Effector CD8-positive, alpha-beta T cell (primary cell): Measurements from ENCODE around the gene VAV2.
"Not testable (repeated sequence)": the region's sequence is repeated elsewhere in the genome, so short reads cannot be mapped to it uniquely, and the experiment has no call there.

Experiments used
- DNase-seq: peaks from one replicate; lab custom pipeline; 2025; lab: John Stamatoyannopoulos, UW

VAV2 gene

DNA sequence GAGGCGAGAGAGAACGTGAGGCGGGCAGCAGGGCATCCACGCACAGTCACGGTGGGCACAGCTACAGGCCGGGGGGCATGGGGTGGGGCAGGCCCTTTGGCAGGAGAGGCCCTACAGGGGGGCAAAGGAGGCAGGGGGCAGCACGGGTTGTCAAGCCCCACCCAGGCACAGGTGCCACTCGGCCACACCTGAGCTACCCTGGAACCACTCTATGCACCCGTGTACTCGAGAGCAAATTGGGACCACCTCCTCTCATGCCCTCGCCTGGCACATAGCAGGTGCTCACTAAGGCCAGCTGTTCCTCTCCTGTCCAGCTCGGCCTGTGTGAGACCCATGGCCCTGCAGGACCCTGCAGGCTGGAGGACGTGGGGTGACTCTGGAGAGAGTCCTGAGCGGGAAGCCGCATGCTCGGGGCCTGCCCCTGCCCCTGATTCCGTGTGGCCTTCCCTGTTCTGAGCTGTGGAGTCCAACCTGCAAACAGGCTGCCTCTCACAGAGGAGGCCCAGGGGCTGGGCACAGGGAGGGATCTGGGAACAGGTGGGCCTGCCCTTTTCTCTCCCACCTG, 222.5 kb downstream of the VAV2 start:
- no peak for DNase-seq

DNA sequence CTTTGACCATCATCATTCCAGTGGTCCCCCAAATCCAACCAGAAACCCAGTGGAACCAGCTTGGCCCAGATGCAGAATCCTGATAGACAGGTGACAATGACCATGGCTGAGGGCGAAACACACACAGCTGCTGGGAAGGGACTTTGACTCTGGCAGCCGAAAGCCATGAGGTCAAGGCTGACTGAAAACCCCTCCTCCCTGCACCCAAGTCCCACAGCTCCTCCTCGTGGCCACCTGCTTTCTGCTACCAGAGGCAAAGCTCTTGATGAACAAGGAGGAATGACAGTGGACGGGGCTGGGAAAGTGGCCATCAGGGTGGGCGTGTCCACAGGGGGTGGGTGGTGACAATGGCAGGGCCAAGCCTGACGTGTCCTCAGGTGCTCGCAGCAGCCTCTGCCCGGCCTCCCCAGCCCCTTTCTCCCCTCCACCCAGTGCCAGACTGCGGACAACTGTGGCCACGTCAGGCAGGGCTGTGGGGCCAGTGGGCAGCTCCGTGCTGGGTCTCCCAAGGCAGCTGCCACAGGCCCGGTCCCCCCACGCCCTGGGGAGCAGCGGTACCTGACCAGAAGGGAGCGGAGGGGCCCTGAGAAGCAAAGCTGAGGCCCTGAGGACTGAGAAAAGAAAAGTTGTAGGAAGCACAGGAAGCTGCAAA, 223.1 kb downstream of the VAV2 start:
- DNase-seq, result no peak

DNA sequence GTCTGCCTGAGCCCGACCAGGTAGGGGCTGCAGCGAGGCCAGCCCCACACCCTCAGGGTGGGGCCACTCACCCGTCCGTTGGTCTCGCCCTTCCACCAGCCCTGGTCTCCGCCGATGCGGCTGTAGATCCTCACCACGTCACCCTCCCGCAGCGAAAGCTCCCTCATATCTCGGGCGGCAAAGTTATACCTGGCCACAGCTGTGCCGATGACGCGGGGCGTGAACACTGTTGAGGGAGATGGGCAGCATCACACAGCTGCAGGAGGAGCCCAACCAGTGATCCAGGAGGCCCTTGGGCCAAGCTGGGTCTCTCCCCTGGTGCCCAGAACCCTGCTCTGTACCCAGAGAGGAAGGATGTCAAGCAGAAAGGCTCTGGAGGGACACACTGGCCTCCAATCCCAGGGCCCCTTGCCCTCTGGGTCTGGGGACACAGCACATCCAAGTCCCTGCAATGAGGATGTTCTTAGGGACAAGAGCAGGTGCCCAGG, 223.7 kb downstream of the VAV2 start:
- no peak for DNase-seq

DNA sequence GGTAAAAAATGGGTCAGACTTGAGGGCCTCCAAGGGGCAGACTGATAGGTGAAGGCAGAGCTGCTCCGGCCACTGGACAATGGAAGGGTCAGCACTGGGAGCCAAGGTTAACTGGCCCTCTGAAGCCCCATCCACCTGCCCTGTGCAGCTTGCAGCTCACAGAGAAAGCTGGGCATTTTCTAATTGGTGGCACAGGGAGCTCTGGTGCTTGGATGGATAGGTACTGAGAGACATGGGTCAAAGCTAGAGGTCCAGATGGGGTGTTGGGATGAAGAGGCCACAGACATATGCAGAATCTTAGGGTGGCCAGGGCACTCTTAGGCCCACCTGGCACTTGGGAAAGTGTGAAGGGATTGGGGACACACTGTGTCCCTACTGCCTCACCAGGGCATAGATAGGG, 224.5 kb downstream of the VAV2 start:
- no peak for DNase-seq

DNA sequence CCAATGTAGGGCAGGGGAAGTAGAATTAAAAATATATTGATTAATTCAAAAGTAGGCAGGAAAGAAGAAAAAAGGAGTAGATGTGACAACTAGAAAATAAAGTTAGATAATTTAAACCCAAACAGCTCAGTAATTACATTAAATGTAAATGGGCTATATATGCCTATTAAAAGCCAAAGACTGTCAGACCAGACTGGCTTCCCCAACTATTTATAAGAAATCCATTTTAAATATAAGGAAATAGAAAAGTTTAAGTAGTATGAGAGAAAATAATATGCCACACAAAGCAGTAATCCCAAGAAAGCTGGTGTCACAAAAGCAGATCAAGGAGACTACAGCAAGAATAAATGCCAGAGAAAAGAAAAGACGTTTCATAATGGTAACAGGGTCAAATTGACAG, 225.1 kb downstream of the VAV2 start:
- DNase-seq, result no peak

DNA sequence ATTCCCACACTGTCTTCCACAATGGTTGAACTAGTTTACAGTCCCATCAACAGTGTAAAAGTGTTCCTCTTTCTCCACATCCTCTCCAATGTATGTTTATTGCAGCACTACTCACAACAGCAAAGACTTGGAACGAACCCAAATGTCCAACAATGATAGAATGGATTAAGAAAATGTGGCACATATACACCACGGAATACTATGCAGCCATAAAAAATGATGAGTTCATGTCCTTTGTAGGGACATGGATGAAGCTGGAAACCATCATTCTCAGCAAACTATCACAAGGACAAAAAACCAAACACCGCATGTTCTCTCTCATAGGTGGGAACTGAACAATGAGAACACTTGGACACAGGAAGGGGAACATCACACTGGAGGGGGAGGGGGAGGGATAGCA, 225.9 kb downstream of the VAV2 start:
- not testable (repeated sequence) for DNase-seq

DNA sequence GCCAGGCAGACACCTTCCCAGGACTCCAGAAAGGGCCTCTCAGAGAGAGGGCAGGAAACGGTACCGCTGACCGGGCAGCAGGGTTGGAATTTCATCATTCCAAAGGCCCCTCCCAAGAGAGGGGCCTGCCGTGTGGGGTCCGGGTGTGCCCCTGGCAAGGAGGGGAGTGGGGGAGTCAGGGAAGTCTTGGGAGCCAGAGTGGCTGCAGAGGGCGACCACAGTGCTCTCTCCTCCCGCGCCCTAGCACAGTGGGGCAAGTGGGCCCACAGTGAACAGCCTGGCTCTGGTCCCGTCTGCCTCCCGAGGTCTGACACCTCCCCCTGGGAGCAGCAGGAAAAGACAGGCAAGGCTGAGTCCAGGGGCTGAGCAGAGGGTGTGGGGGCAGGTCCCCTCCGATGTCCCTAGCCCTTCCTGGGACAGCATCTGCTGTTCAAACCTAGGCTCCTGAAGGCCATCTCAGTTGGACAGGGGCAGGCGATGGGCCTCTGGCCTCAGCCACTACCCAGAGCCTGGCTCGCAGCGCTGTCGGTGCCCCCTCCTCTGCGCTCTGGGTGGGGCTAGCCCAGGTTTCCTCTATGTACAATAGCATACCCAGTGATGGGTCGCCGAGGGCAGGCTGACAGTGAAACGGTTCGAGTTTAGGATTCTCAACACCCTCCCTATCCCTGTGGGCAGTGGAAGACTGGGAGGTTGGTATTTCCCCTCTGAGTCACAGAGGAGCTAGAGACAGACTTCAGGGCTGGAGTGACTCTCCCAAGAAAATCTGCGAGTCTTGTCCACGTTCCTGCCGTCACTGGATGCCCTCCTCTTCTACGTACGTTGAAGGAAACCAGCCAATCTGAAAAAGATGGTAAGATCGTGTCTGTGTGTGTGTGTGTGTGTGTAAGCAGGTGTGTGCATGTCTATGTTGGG, 228.6 kb downstream of the VAV2 start:
- no peak for DNase-seq

DNA sequence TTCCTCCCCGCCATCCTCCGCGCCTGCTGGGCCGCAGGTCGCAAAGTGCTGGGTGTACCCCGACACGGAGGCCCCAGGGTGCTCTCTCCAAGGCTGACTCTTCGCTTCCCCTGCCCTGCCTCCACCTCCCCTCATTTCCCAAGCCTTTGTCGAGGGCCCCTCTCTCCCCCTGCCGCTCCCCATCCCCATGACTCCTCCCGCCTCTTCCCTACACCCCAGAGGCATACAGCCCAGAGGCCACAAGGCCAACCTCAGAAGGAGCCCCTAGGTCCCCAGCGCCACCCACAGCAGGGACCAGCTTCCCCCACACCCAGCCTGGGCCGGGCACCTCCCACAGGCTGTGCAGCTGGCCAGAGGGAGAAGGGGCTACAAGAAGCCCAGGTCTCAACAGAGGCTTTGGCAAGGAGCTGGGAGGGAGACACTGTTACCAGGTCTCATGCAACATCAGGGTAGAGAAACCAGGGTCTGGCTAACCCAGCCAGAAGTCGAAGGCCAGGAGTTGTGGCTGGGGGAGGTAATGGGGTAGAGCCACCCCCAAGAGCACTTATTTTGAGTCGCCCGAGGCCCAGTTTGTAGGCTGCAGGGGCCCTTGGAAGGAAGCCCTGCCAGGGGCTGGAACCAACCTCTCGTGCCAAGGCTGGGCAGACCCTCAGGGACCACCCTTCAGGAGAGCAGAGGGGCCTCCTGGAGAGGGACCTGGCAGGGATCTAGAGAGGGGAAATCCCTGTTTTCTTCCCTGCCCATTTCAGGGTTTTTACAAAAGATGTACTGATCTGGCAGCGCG, 229.4 kb downstream of the VAV2 start:
- no peak for DNase-seq

DNA sequence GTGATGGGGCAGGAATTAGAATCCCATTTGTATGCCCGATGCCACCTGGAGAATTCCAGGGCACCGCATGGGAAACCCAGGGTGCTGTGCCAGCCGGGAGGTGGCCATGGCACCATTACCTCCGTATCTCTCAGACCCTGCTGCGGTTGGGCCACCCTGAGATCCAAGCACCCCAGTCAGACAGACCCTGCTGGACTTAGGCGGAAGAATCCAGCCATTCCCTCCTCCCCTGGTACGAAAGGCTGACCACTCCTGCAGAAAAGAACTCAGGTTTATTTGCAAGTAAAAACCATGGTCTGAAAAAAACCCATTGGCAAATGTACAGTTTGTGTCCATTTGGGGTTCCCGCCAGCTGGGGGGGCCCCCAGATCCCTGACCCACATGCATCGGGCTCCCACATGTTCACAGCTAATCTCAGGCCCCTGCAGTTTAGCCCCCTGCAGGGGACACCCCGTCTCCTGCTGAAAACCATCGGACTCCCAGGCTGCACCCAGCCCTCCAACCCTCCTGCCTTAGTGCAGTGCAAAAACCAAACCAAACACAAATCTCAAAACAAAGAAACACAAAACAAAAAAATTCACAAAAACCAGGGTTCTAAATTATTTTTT, 230.4 kb downstream of the VAV2 start:
- DNase-seq, result no peak

DNA sequence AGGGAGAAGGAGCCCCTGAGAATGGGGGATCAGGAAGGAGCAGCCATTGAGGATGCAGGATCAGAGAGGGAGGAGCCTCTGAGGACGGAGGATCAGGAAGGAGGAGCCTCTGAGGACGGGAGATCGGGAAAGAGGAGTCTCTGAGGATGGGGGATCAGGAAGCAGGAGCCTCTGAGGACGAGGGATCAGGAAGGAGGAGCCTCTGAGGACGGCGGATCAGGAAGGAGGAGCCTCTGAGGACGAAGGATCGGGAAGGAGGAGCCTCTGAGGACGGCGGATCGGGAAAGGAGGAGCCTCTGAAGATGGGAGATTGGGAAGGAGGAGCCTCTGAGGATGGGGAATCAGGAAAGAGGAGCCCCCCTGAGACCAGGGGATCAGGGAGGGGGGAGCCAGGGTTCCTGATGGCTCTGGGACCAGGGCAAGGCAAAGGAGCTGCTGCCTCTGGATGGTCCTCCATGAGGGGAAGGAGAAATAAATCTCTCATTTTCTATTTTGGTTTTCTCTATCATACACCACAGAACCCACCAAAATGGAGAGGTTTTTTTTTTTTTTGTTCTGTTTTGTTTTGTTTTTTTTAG, 231.3 kb downstream of the VAV2 start:
- DNase-seq, result no peak

DNA sequence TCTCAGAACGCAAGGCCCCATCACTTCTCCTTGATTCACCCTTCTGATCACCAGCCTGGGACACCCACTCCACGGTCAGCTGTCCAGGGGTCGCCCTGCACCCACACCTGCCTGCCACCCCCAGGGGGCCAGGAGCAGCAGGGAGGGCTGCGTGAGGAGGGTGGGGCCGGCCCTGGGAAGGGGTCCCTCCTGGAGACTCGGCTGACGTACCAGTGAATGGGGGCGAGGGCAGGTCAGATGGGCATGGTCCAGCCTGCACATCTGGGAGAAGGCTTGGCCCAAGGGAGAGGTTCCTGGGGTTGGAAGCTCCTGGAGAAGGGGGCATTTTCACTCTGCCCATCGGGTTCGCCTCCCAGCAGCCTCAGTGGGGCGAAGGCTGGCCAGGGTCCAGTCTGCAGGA, 232.2 kb downstream of the VAV2 start:
- DNase-seq, result no peak

DNA sequence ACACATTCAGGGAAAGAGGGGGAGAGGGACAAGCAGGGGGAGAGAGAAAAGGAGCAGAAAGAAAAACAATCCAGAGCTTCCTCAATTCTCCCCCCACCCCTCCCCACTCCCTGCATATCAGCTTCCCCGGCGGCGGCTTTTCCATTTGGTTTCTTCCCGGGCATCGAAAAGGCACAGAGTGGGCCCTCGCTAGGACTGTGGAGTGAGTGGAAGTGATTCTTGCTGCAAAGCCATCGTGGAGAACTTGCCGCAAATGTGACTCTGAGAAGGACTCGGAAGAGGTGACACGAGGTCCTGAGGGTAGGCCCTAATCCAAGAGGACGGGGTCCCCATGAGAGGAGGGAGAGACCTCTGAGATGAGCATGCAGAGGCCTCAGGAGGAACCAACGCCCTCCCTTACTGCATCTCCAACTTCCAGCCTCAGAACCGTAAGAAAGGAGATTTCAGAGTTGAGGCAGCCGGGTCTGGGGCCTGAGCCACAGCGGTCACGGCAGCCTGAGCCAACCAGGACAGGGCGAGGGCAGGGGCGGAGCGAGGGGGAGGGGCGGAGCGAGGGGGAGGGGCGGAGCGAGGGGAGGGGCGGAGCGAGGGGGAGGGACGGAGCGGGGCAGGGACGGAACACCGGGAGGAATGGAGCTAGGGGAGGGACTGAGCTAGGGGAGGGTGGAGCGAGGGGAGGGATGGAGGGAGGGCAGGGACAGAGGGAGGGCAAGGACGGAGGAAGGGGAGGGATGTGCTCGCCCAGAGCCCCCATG, 232.8 kb downstream of the VAV2 start:
- DNase-seq, result no peak

DNA sequence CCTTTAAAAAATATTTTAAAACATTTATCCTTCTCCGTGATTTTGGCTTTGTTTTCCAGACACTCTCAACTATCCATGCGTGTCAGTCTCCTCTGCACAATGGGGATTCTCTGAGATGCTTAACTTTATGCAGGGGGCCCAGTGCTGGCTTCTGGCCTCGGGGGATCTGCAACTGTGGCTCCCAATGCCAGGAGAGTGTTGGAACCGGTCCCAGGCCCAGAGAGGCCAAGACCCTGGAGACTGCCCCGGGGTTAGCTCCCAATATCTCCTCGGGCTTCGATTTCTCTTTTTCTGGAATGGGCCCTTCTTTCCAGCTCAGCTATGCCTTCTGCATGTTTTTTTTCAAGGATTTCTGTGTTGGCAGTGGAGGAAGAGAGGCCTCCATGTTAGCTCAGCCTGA, 233.9 kb downstream of the VAV2 start:
- no peak for DNase-seq

DNA sequence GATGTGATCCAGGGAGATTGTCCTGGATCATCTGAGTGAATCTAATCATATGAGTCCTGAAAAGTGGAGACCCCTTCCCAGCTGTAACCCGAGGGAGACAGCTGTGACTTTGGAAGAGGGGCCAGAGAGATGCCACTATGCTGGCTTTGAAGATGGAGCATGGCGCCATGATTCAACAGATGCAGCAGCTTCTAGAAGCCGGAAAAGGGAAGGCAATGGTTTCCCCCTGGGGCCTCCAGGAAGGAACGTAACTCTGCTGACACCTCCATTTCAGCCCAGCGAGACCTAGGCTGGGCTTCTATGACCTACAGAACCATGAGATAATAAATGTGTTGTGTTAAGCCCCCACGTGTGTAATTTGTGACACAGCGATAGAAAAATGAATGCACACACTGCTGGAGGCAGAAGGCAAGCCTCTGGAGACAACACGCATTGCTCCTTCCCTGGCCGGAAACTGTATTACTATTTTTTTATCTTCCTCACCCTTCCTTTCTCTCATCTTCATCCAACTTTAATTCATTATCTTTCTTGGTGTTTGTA, 237.4 kb downstream of the VAV2 start:
- DNase-seq, result no peak

DNA sequence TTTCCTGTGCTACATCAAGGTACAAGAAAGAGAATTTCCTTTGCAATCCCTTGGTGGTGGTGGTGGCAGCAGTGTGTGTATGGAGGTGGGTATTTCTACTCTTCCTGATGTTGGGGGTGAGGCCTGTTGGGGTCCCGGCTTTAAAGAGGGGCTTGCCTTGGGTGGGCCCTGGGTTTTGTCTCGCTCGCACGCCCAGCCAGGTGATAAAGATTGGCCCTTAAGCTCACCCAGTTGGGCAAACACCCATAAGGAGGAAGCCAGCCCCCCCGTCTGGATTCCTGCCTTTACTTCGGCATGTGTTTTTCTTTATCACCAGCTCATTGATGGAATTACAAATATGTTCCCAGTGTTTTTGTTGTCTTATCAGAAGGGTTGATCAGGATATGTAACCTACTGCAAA, 237.9 kb downstream of the VAV2 start:
- no peak for DNase-seq

DNA sequence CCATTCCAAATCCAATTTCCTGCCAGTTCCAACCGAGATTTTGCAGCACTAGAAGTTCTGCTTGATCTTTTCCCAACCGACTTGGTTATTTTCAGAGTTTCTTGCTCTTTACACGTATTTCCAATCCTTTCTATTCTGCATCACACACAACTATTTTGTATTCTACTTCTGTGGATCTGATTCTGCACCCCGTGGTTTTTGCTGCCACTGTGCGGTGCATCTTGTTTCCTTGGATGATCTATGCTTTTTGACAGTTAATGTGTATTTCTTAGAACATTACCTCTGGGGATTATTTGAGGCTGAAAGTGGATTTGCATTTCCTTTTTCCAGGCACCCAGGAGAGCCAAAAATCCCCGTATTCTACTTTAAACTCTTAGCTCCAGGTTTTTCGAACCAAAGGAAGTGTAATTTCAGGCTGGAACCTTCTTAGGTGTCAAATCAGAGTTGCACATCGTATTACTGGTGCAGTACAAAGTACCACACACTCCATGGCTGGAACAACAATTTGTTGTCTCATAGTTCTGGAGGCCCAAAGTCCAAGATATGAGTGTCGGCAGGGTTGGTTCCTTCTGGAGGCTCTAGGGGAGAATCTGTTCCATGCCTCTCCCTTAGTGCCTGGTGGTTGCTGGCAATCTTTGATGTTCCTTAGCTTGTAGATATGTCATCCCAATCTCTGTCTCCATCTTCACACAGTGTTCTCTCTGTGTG, 239.2 kb downstream of the VAV2 start:
- no peak for DNase-seq

DNA sequence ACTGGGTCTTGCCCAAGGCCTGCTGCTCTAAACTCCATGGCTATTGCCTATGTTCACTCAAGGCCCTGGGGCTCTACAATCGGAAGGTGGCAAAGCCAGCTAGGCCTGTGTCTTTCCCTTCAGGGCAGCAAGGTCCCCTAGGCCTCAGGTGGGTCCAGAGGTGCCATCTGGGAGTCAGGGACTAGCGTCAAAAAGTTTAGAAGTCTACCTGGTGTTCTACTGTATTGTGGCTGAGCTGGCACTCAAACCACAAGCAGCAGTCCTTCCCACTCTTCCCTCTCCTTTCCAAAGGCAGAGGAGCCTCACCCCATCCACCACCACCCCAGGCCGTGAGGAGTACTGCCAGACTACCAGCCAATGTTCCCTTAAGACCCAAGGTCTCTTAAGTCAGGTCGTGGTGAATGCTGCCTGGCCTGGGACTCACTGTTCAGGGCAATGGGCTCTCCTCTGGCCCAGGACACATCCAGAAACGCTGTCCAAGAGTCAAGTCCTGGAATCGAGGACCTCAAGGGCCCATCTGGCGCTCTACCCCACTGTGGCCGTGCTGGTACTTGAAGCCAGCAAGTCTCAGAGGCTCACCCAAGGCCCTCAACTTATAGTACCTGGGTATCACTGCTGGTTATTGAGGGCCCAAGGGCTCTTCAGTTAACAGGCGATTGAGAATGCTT, 241.0 kb downstream of the VAV2 start:
- DNase-seq, result no peak

DNA sequence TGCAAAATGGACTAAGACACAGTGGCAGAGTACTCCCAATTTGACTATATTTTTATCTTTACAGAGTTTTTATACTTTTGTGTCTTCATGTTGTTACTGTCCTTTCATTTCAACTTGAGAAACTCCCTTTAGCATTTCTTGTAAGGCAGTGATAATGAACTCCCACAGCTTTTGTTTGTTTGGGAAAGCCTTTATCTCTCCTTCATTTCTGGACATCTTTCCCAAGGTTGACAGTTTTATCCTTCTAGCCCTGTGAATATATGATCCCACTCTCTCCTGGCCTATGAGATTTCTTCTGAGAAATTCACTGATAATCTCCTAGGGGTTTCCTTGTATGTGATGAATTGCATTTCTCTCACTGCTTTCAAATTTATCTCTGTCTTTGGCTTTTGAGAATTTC, 244.8 kb downstream of the VAV2 start:
- DNase-seq, result no peak

DNA sequence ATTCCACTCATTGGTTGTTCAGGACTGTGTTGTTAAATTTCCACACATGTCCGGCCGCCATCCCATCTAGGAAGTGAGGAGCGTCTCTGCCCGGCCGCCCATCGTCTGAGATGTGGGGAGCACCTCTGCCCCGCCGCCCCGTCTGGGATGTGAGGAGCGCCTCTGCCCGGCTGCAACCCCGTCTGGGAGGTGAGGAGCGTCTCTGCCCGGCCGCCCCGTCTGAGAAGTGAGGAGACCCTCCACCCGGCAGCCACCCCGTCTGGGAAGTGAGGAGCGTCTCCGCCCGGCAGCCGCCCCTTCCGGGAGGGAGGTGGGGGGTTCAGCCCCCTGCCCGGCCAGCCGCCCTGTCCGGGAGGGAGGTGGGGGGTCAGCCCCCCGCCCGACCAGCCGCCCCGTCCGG, 247.6 kb downstream of the VAV2 start:
- not testable (repeated sequence) for DNase-seq
